ENCODE measurements around the gene NOL3. TPM values are rescaled to one million over a fixed set of nuclear protein-coding genes. Genes with fewer than 3 reads are reported as not detected.
A peak's percentile ranks its signal among the peaks of the same experiment; 100 is the strongest.

NOL3 gene
- total and polyA plus RNA-seq, 12 donors = 36.4 to 168 (median 110) TPM

DNA sequence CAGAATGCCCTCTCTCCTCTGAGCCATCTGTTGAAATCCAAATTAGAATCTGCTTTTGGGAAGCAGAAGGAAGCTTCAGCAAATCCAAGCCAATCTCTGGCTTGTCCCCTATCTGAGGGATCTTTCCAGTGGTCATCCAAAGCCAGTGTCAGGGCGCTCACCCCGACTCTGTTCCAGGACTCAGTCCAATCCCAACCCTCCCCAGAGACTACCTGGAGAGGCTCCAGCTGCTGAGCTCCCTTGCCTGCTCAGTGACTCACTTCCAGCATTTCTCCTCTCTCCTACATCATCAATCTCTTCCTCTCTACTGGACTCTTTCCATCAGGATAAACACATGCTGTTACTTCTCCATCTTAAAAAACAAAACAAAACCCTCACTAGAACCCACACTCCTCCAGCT is 11.0 kb downstream of the NOL3 start:
- WGBS, 4 donors = 0 to 32% (median 20%) methylated on average over 2 of the region's 2 CpGs
- Histone ChIP-seq H3K27ac (peak overlapping the region; percentile 39 to 99 (median 45)), H3K27me3 (no peaks in the 10 kb centered on the region), H3K4me1 (replicated peaks in 1 of 2) (peaks cover 40 to 56% of the 10 kb centered on the region in 2 donors), H3K36me3 (replicated peaks in 1 of 2) (no peaks in the 10 kb centered on the region), H3K9me3 (replicated peaks in 1 of 3) (no peaks in the 10 kb centered on the region), H3K4me3 (no peak overlapping the region)
- intact Hi-C loops (cut with DNase I) = no loop called here
- TF ChIP-seq, protein P1, sequence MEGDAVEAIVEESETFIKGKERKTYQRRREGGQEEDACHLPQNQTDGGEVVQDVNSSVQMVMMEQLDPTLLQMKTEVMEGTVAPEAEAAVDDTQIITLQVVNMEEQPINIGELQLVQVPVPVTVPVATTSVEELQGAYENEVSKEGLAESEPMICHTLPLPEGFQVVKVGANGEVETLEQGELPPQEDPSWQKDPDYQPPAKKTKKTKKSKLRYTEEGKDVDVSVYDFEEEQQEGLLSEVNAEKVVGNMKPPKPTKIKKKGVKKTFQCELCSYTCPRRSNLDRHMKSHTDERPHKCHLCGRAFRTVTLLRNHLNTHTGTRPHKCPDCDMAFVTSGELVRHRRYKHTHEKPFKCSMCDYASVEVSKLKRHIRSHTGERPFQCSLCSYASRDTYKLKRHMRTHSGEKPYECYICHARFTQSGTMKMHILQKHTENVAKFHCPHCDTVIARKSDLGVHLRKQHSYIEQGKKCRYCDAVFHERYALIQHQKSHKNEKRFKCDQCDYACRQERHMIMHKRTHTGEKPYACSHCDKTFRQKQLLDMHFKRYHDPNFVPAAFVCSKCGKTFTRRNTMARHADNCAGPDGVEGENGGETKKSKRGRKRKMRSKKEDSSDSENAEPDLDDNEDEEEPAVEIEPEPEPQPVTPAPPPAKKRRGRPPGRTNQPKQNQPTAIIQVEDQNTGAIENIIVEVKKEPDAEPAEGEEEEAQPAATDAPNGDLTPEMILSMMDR (IDR thresholded peaks at IDR 0.05) = no peak
- TF ChIP-seq POLR2A (IDR thresholded peaks at IDR 0.05) = no peak
- DNase-seq = peak; percentile 86 to 95 (median 93)

DNA sequence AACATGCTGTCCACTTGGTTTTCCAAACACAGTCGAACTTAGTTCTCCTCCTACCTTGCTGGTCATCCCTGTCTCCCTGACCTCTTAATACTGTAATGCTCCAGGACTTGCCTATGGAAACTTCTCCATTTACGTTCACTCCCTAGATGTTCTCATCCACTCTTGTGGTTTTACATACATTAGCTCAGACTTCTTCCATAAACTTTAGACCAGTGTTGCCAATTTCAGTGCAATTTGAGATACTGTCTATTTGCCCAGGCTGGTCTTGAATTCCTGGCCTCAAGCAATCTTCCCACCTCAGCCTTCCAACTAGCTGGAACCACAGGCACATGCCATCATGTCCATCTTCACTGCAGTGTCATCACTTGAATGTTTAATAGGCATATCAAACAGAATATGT is 11.9 kb downstream of the NOL3 start:
- Histone ChIP-seq H3K36me3 (replicated peaks in 1 of 2) (no peaks in the 10 kb centered on the region), H3K9me3 (replicated peaks in 1 of 3) (no peaks in the 10 kb centered on the region), H3K27me3 (no peaks in the 10 kb centered on the region), H3K4me1 (replicated peaks in 1 of 2) (peaks cover 40 to 56% of the 10 kb centered on the region in 2 donors), H3K4me3 (no peak overlapping the region), H3K27ac (peak overlapping the region in 3 of 5 donors; percentile 45 to 99 (median 99))
- 78 to 90% (median 86%) methylated on average over 2 of the region's 2 CpGs for WGBS, 4 donors
- DNase-seq = no peak
- intact Hi-C loops (cut with DNase I) = no loop called here
- TF ChIP-seq POLR2A (IDR thresholded peaks at IDR 0.05) = no peak
- TF ChIP-seq, protein P1 (IDR thresholded peaks at IDR 0.05) = no peak

DNA sequence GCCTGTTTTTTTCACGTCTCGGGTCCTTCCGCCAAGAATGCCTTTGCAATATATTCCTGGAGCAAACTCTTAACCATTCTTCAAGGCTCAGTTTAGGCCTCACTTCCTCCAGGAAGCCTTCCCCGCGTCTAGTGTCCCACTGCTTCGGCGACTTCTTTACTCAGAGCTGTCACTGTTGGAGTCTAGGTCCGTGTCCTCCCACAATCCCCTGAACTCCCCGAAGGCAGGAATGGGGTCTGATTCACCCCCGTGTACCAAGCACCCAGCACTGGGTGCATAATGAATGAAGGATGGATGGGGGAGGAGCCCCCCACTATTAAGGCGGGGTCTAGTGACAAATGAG is 12.9 kb downstream of the NOL3 start:
- H3K4me1 ChIP-seq (replicated peaks in 1 of 2) = peaks cover 35 to 47% of the 10 kb centered on the region in 2 donors
- H3K27me3 ChIP-seq = no peaks in the 10 kb centered on the region
- H3K27ac ChIP-seq = peak overlapping the region; percentile 65 to 99 (median 99)
- H3K36me3 ChIP-seq (replicated peaks in 1 of 2) = no peaks in the 10 kb centered on the region
- WGBS, 4 donors = 7 to 11% (median 8%) methylated on average over 11 of the region's 11 CpGs
- peak overlapping the region in 2 of 4 donors; percentile 74 to 82 for H3K4me3 ChIP-seq
- TF ChIP-seq POLR2A (IDR thresholded peaks at IDR 0.05) = no peak
- TF ChIP-seq, protein P1 (IDR thresholded peaks at IDR 0.05) = no peak
- DNase-seq = no peak
- intact Hi-C loops (cut with DNase I) = no loop called here
- no peaks in the 10 kb centered on the region for H3K9me3 ChIP-seq (replicated peaks in 1 of 3)

DNA sequence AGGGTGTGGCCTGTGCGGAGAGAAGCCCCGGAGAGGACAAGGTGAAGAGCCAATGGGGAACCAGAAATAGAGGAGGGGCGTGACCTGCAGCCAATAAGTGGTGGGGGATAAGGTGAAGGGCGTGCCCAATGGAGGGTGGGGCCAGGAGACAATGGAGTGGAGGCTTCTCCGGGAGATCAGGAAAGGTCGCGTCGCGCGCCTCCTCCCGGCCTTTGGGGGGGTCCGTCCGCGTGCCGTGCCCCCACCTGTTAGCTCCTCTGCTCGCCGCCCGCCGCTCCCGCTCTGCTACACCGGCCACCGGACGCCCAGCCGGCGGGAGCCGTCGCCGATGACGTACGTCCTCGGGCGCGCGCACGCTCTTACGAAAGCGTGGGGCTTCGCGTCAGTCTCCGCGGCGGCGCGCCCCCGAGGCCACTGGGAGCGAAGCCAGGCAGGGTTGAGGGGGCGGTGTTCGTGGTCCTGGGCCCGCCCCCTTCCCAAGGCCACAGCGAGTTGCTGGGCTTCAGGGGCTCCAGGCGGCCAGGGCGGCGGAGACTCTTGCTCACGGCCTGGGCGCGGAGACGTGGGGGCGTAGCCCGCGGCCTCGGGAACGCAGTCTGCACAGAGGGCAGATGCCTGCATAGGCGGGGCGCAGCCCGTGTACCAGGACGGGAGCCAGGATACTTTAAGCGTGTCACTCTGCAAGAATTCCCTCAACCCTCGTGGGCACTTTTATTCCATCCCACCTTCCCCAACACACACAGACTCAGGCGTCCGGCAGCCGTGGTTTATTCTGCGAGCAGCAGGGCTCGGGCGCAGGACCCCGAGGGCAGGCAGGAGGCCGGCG is 13.5 kb downstream of the NOL3 start, which contains the start of gene MATCAP1:
Gene MATCAP1 (minus strand): TSS at position 337 of the 826 bp plus-strand sequence. CDS start 3,353 bp downstream, outside the sequence.
- Histone ChIP-seq H3K36me3 (replicated peaks in 1 of 2) (no peaks in the 10 kb centered on the region), H3K9me3 (replicated peaks in 1 of 3) (no peaks in the 10 kb centered on the region), H3K27me3 (no peaks in the 10 kb centered on the region), H3K27ac (peak within 1 kb of the TSS; percentile 65 to 99 (median 99)), H3K4me3 (peak within 1 kb of the TSS in 2 of 4 donors; percentile 74 to 82), H3K4me1 (replicated peaks in 1 of 2) (peaks cover 29 to 44% of the 10 kb centered on the region in 2 donors)
- 0 to 1% (median 1%) methylated on average over 15 to 77 of the region's 77 CpGs for WGBS, 4 donors
- intact Hi-C loops (cut with DNase I) = no loop called here
- DNase-seq = peak; percentile 95 to 98 (median 97)
- TF ChIP-seq, protein P1 (IDR thresholded peaks at IDR 0.05) = no peak
- peak in 1 of 2 donors; percentile 75 for TF ChIP-seq POLR2A (IDR thresholded peaks at IDR 0.05)
